Panc1 (cell line): ENCODE measurements around the gene MAN1A1. TPM values are rescaled to one million over a fixed set of nuclear protein-coding genes. Genes with fewer than 3 reads are reported as not detected.

ENCODE experiments used
- ATAC-seq: fragments of 200-7000 bp; cut with Tn5 transposase; 2 replicates; pipeline ENCODE4 v1.9.1; 2020; ENCODE audit warnings: mild to moderate bottlenecking, moderate library complexity
- BruUV-seq: library from RNA; stranded (reverse); fragments of 400-500 nt; replicated peaks from 2 replicates; lab custom pipeline; 2021; lab: Mats Ljungman, UMichigan
- CTCF ChIA-PET: fragments of 300-600 bp; sonication (Branson Sonifier 250); formaldehyde crosslinking; loops from one replicate; lab custom pipeline; 2022; ENCODE audit warnings: antibody characterized with exemption; lab: Charles Lee
- POLR2A ChIA-PET: fragments of 300-600 bp; sonication (Branson Sonifier 250); formaldehyde crosslinking; loops from one replicate; lab custom pipeline; 2022; ENCODE audit warnings: antibody characterized with exemption; lab: Charles Lee
- DNase-seq: peaks from one replicate; pipeline ENCODE4 v3.0.0-alpha.2; 2010; ENCODE audit warnings: low read depth, low spot score
- H3K27ac ChIP-seq: 2 replicates; pipeline ENCODE4 v1.5.1; 2011; ENCODE audit warnings: mild to moderate bottlenecking, low read length, inconsistent platforms
- H3K27me3 ChIP-seq: fragments of 200-500 bp; sonication (Bioruptor generic); 2 replicates; pipeline ENCODE4 v1.6.0; 2014; ENCODE audit warnings: low read length, inconsistent platforms; ENCODE audit not compliant: control insufficient read depth, insufficient read depth
- H3K36me3 ChIP-seq: fragments of 200-500 bp; sonication (Bioruptor generic); 2 replicates; pipeline ENCODE4 v1.5.1; 2014; ENCODE audit warnings: inconsistent platforms, mild to moderate bottlenecking, low read length, moderate library complexity; ENCODE audit not compliant: control insufficient read depth, insufficient read depth
- H3K4me1 ChIP-seq: 2 replicates; pipeline ENCODE4 v1.5.1; 2011; ENCODE audit warnings: inconsistent platforms, mild to moderate bottlenecking, low read length, moderate library complexity; ENCODE audit not compliant: control insufficient read depth, insufficient read depth
- H3K4me3 ChIP-seq, 2 experiments: 2 replicates each; pipeline ENCODE4 v1.5.1; 2011 to 2012; ENCODE audit warnings: low read depth in 2 of 2, low read length in 2 of 2, mild to moderate bottlenecking in 2 of 2, inconsistent platforms in 1 of 2, moderate library complexity in 1 of 2
- H3K9me3 ChIP-seq: fragments of 200-500 bp; sonication (Bioruptor generic); 2 replicates; pipeline ENCODE4 v1.5.1; 2014; ENCODE audit warnings: low read depth, mild to moderate bottlenecking, inconsistent platforms, low read length, moderate library complexity; ENCODE audit not compliant: control insufficient read depth, insufficient read depth
- POLR2AphosphoS5 ChIP-seq: IDR thresholded peaks from 2 replicates; pipeline ENCODE4 v1.6.1; 2012; ENCODE audit warnings: mild to moderate bottlenecking, low read depth, low read length, moderate library complexity
- SIN3A ChIP-seq: IDR thresholded peaks from 2 replicates; pipeline ENCODE4 v1.6.1; 2012; ENCODE audit warnings: low read depth, mild to moderate bottlenecking, low read length, moderate library complexity, borderline replicate concordance; ENCODE audit not compliant: insufficient read depth
- TCF7L2 ChIP-seq: IDR thresholded peaks from 2 replicates; pipeline ENCODE4 v1.6.1; 2011; ENCODE audit warnings: mild to moderate bottlenecking, low read depth, low read length, inconsistent platforms
- in situ Hi-C: cut with HindIII; loops from 2 replicates; pipeline ENCODE4 v1.10.0; 2016; ENCODE audit warnings: low sequenced_read_pairs, low pct_unique_long_range_greater_than_20kb
- intact Hi-C: fragments of 100-400 bp; cut with micrococcal nuclease; formaldehyde crosslinking; loops from one replicate; pipeline ENCODE4 v1.10.0; 2022; ENCODE audit not compliant: unreplicated experiment
- total RNA-seq: library from RNA; stranded (reverse); gene quantifications from one replicate; pipeline ENCODE4 v1.2.1, GENCODE V29; 2021; ENCODE audit not compliant: unreplicated experiment
- TF ChIP-seq, protein P1 (sequence below): fragments of 450-650 bp; IDR thresholded peaks from 2 replicates; pipeline ENCODE4 v1.5.1; 2017; ENCODE audit warnings: mild to moderate bottlenecking
- TF ChIP-seq, protein P2 (sequence below), 2 experiments: IDR thresholded peaks; 2 replicates each; pipeline ENCODE4 v1.6.1; 2011 to 2012; ENCODE audit warnings: low read depth in 2 of 2, control low read depth in 1 of 2, low read length in 1 of 2, mild to moderate bottlenecking in 1 of 2, moderate library complexity in 1 of 2; ENCODE audit not compliant: insufficient read depth in 1 of 2

MAN1A1 gene
- total RNA-seq, 1 experiment from 2014 or later: 3.2 TPM

DNA sequence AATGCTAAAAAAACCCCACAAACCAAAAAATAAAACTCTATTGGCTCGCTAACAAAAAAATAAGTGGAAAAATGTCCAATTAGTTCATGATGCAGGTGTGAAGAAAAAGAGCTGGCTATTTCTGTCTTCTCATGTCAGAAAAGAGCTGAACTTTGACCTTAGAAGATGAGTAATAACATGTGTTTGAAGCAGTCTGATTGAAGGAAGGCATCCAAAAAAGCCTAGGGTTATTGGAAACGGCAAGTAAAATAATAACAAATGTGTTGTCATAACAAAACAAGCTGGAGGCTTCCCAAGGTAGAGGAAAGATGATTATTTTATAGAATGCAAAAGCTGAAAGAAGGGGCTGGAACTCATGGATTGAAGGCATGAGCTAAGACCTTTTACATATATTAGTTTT, 176.7 kb downstream of the MAN1A1 start:
- peaks cover 3% of the 10 kb centered on the region; the same call in 1 of the 2 replicates for H3K27me3 ChIP-seq
- intact Hi-C loops (no loop called here), in situ Hi-C loops (no loop called here)
- ChIA-PET CTCF (no interaction called here), POLR2A (interaction anchor here (0.7 kb wide), 1 partner anchor 44 kb away, joined by 3 read pairs; no protein-coding TSS in a partner anchor)
- H3K36me3 ChIP-seq: no peaks in the 10 kb centered on the region
- H3K27ac ChIP-seq: no peak overlapping the region
- no peak overlapping the region for H3K4me3 ChIP-seq
- no TSS peak for BruUV-seq
- H3K4me1 ChIP-seq: no peaks in the 10 kb centered on the region
- no peak for DNase-seq
- no peak for ATAC-seq
- TF ChIP-seq, protein P1, sequence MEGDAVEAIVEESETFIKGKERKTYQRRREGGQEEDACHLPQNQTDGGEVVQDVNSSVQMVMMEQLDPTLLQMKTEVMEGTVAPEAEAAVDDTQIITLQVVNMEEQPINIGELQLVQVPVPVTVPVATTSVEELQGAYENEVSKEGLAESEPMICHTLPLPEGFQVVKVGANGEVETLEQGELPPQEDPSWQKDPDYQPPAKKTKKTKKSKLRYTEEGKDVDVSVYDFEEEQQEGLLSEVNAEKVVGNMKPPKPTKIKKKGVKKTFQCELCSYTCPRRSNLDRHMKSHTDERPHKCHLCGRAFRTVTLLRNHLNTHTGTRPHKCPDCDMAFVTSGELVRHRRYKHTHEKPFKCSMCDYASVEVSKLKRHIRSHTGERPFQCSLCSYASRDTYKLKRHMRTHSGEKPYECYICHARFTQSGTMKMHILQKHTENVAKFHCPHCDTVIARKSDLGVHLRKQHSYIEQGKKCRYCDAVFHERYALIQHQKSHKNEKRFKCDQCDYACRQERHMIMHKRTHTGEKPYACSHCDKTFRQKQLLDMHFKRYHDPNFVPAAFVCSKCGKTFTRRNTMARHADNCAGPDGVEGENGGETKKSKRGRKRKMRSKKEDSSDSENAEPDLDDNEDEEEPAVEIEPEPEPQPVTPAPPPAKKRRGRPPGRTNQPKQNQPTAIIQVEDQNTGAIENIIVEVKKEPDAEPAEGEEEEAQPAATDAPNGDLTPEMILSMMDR: no peak
- TF ChIP-seq POLR2AphosphoS5: no peak
- no peak for TF ChIP-seq SIN3A
- TF ChIP-seq, protein P2, sequence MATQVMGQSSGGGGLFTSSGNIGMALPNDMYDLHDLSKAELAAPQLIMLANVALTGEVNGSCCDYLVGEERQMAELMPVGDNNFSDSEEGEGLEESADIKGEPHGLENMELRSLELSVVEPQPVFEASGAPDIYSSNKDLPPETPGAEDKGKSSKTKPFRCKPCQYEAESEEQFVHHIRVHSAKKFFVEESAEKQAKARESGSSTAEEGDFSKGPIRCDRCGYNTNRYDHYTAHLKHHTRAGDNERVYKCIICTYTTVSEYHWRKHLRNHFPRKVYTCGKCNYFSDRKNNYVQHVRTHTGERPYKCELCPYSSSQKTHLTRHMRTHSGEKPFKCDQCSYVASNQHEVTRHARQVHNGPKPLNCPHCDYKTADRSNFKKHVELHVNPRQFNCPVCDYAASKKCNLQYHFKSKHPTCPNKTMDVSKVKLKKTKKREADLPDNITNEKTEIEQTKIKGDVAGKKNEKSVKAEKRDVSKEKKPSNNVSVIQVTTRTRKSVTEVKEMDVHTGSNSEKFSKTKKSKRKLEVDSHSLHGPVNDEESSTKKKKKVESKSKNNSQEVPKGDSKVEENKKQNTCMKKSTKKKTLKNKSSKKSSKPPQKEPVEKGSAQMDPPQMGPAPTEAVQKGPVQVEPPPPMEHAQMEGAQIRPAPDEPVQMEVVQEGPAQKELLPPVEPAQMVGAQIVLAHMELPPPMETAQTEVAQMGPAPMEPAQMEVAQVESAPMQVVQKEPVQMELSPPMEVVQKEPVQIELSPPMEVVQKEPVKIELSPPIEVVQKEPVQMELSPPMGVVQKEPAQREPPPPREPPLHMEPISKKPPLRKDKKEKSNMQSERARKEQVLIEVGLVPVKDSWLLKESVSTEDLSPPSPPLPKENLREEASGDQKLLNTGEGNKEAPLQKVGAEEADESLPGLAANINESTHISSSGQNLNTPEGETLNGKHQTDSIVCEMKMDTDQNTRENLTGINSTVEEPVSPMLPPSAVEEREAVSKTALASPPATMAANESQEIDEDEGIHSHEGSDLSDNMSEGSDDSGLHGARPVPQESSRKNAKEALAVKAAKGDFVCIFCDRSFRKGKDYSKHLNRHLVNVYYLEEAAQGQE (IDR thresholded peaks at IDR 0.05; ENCODE audit: insufficient read depth in 1 of 2, low read depth in 2 of 2, low read length in 1 of 2): no peak
- no peak for TF ChIP-seq TCF7L2
- no peaks in the 10 kb centered on the region for H3K9me3 ChIP-seq

DNA sequence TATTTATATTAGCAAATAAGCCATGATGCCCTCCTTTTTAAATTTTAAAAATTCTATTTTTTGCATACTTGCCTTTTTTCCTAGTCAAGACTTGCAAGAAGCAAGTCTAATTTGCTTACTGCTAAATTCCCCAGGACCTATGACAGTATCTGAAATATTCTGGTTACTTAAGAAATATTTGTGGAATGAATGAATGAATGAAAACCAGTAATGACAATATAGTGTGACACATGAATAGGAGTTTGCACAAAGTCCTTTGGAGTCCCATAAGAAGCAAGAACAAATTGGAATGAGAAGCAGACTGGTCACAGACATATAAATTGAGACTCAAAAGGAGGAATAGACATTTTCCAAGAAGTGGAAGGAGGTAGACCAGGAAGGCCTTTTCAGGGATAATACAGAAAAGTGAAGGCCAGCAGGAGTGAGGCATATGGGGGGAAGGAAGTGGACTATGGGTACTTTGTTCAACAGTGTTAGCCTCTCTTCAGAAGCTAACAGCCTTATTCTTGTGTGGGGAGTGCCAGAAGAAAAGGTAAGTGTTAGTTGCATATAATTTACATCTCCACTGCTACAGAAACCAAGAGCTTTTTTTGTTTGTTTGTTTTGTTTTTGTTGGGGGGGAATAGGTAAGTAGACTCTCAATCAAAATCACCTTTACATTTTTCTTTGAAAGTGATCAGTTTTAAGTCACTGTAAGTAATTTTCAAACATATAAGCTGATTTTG, 177.5 kb downstream of the MAN1A1 start:
- BruUV-seq: no TSS peak
- intact Hi-C loops: no loop called here
- TF ChIP-seq, protein P2 (IDR thresholded peaks at IDR 0.05; ENCODE audit: insufficient read depth in 1 of 2, low read depth in 2 of 2, low read length in 1 of 2): no peak
- TF ChIP-seq POLR2AphosphoS5 (no peak), SIN3A (no peak), TCF7L2 (no peak)
- TF ChIP-seq, protein P1: no peak
- no peak overlapping the region for H3K27ac ChIP-seq
- in situ Hi-C loops: no loop called here
- H3K4me1 ChIP-seq: no peaks in the 10 kb centered on the region
- DNase-seq (no peak), ATAC-seq (no peak)
- CTCF ChIA-PET: no interaction called here
- POLR2A ChIA-PET: interaction anchor here (0.7 kb wide), 1 partner anchor 45 kb away, joined by 3 read pairs; no protein-coding TSS in a partner anchor
- H3K27me3 ChIP-seq: peaks cover 3% of the 10 kb centered on the region; the same call in 1 of the 2 replicates
- H3K9me3 ChIP-seq: no peaks in the 10 kb centered on the region
- no peaks in the 10 kb centered on the region for H3K36me3 ChIP-seq
- H3K4me3 ChIP-seq: no peak overlapping the region
